Vagina (tissue), 2 donors: ENCODE measurements around the gene CYP46A1. TPM values are rescaled to one million over a fixed set of nuclear protein-coding genes. Genes with fewer than 3 reads are reported as not detected.
A peak's percentile ranks its signal among the peaks of the same experiment; 100 is the strongest.

Experiments used
- DNase-seq, 2 donors: peaks; one replicate each; pipeline ENCODE4 v3.0.0-alpha.2; 2017; ENCODE audit errors: extremely low spot score in 2 of 2
- H3K27ac ChIP-seq: fragments of 200-600 bp; sonication (generic); one replicate; pipeline ENCODE4 v1.5.1; 2019
- H3K27me3 ChIP-seq: fragments of 200-600 bp; sonication (generic); one replicate; pipeline ENCODE4 v1.5.1; 2019
- H3K36me3 ChIP-seq, 2 donors: fragments of 200-600 bp; sonication (generic); one replicate each; pipeline ENCODE4 v1.5.1; 2017 to 2019
- H3K4me1 ChIP-seq: fragments of 200-600 bp; sonication (generic); one replicate; pipeline ENCODE4 v1.5.1; 2019
- H3K4me3 ChIP-seq, 2 donors: fragments of 200-600 bp; sonication (generic); 1 replicate in 1 of 2; 2 replicates in 1 of 2; pipeline ENCODE4 v1.5.1; 2016 to 2019
- H3K9me3 ChIP-seq: fragments of 200-600 bp; sonication (generic); one replicate; pipeline ENCODE4 v1.5.1; 2019
- POLR2A ChIP-seq, 2 donors: fragments of 450-650 bp; IDR thresholded peaks; one replicate each; pipeline ENCODE4 v1.6.1; 2017; ENCODE audit warnings: antibody characterized with exemption in 2 of 2, mild to moderate bottlenecking in 2 of 2, moderate library complexity in 2 of 2
- POLR2AphosphoS5 ChIP-seq, 2 donors: sonication (generic); formaldehyde crosslinking; IDR thresholded peaks; one replicate each; pipeline ENCODE4 v1.9.0; 2017; ENCODE audit warnings: antibody characterized with exemption in 2 of 2, mild to moderate bottlenecking in 2 of 2, low read depth in 1 of 2; ENCODE audit not compliant: insufficient read depth in 1 of 2
- intact Hi-C: fragments of 100-400 bp; cut with DNase I; formaldehyde crosslinking; loops from one replicate; pipeline ENCODE4 v1.15.1; 2023
- total RNA-seq: library from RNA; depleted of rRNA; stranded (reverse); fragments of >200 nt; gene quantifications from one replicate; pipeline ENCODE4 v1.2.3, GENCODE V29; 2016
- TF ChIP-seq, protein P1 (sequence below), 3 experiments: fragments of 450-650 bp in 2 of 3; fragments of 200-600 bp in 1 of 3; sonication (generic) in 1 of 3; IDR thresholded peaks; one replicate each; pipeline ENCODE4 v1.5.1; 2017 to 2019; ENCODE audit warnings: antibody characterized with exemption in 3 of 3, mild to moderate bottlenecking in 2 of 3, moderate library complexity in 2 of 3

Gene CYP46A1
- total RNA-seq, 1 donor from 2014 or later: 1.2 TPM

- no peak for TF ChIP-seq POLR2A (IDR thresholded peaks at IDR 0.05)
- no peak for TF ChIP-seq POLR2AphosphoS5 (IDR thresholded peaks at IDR 0.05; ENCODE audit: insufficient read depth in 1 of 2, low read depth in 1 of 2)
- peak; percentile 49 to 58 for DNase-seq
- H3K36me3 ChIP-seq: no peaks in the 10 kb centered on the region
- no peak overlapping the region for H3K27ac ChIP-seq
- no peak overlapping the region for H3K4me3 ChIP-seq
- intact Hi-C loops: no loop called here
- peaks cover 18% of the 10 kb centered on the region for H3K4me1 ChIP-seq
- no peaks in the 10 kb centered on the region for H3K9me3 ChIP-seq
- no peaks in the 10 kb centered on the region for H3K27me3 ChIP-seq
These were observed 2.6 kb downstream of the CYP46A1 start for GRCh38 chr14:99686557-99687283.

- no peak overlapping the region for H3K27ac ChIP-seq
- H3K9me3 ChIP-seq: no peaks in the 10 kb centered on the region
- no peaks in the 10 kb centered on the region for H3K27me3 ChIP-seq
- intact Hi-C loops: no loop called here
- H3K4me1 ChIP-seq: peaks cover 17% of the 10 kb centered on the region
- H3K36me3 ChIP-seq: no peaks in the 10 kb centered on the region
- H3K4me3 ChIP-seq: no peak overlapping the region
- peak; percentile 70 to 75 for DNase-seq
- TF ChIP-seq POLR2AphosphoS5 (IDR thresholded peaks at IDR 0.05; ENCODE audit: insufficient read depth in 1 of 2, low read depth in 1 of 2) (no peak), POLR2A (IDR thresholded peaks at IDR 0.05) (no peak)
- TF ChIP-seq, protein P1, sequence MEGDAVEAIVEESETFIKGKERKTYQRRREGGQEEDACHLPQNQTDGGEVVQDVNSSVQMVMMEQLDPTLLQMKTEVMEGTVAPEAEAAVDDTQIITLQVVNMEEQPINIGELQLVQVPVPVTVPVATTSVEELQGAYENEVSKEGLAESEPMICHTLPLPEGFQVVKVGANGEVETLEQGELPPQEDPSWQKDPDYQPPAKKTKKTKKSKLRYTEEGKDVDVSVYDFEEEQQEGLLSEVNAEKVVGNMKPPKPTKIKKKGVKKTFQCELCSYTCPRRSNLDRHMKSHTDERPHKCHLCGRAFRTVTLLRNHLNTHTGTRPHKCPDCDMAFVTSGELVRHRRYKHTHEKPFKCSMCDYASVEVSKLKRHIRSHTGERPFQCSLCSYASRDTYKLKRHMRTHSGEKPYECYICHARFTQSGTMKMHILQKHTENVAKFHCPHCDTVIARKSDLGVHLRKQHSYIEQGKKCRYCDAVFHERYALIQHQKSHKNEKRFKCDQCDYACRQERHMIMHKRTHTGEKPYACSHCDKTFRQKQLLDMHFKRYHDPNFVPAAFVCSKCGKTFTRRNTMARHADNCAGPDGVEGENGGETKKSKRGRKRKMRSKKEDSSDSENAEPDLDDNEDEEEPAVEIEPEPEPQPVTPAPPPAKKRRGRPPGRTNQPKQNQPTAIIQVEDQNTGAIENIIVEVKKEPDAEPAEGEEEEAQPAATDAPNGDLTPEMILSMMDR (IDR thresholded peaks at IDR 0.05): peak in 1 of 3 experiments; percentile 12
These were observed 3.4 kb downstream of the CYP46A1 start for GRCh38 chr14:99687284-99688209.

GRCh38 chr14:99688210-99688581 lies 4.1 kb downstream of the CYP46A1 start:
- no peak overlapping the region for H3K4me3 ChIP-seq
- peaks cover 10% of the 10 kb centered on the region for H3K4me1 ChIP-seq
- H3K27ac ChIP-seq: no peak overlapping the region
- TF ChIP-seq, protein P1 (IDR thresholded peaks at IDR 0.05): no peak
- TF ChIP-seq POLR2A (IDR thresholded peaks at IDR 0.05): no peak
- TF ChIP-seq POLR2AphosphoS5 (IDR thresholded peaks at IDR 0.05; ENCODE audit: insufficient read depth in 1 of 2, low read depth in 1 of 2): no peak
- H3K9me3 ChIP-seq: no peaks in the 10 kb centered on the region
- H3K27me3 ChIP-seq: no peaks in the 10 kb centered on the region
- no peaks in the 10 kb centered on the region for H3K36me3 ChIP-seq
- DNase-seq: peak; percentile 32 to 43
- intact Hi-C loops: no loop called here

DNA sequence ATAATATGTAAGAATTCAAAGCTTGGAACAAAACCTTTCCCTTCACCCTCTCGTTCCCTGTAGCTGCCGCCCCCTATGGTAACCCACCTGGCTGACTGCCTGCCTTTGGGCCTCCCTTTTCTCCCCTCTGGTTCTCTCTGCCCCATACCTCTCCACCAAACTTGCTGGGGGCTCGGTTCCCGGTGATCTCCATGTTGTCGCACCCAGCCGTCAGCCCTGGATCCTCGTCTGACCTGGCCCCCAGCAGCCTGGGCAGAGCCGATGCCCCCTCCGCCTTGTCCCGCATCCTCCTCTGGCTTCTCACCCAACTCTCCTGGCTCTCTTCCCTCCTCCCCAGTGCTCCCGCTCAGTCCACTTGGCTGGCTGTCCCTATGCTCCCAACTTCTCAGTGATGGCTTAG lies 4.5 kb downstream of the CYP46A1 start:
- Histone ChIP-seq H3K27ac (no peak overlapping the region), H3K4me3 (no peak overlapping the region), H3K27me3 (no peaks in the 10 kb centered on the region), H3K9me3 (no peaks in the 10 kb centered on the region), H3K36me3 (no peaks in the 10 kb centered on the region), H3K4me1 (peaks cover 7% of the 10 kb centered on the region)
- peak; percentile 34 to 58 for DNase-seq
- TF ChIP-seq POLR2A (IDR thresholded peaks at IDR 0.05) (no peak), POLR2AphosphoS5 (IDR thresholded peaks at IDR 0.05; ENCODE audit: insufficient read depth in 1 of 2, low read depth in 1 of 2) (no peak)
- TF ChIP-seq, protein P1 (IDR thresholded peaks at IDR 0.05): no peak
- intact Hi-C loops: no loop called here

GRCh38 chr14:99689266-99690236 lies 5.5 kb downstream of the CYP46A1 start:
- Histone ChIP-seq H3K36me3 (no peaks in the 10 kb centered on the region), H3K27ac (no peak overlapping the region), H3K27me3 (no peaks in the 10 kb centered on the region), H3K4me3 (no peak overlapping the region), H3K4me1 (peaks cover 3% of the 10 kb centered on the region), H3K9me3 (no peaks in the 10 kb centered on the region)
- DNase-seq: peak; percentile 22 to 61
- TF ChIP-seq, protein P1 (IDR thresholded peaks at IDR 0.05): no peak
- TF ChIP-seq POLR2AphosphoS5 (IDR thresholded peaks at IDR 0.05; ENCODE audit: insufficient read depth in 1 of 2, low read depth in 1 of 2) (no peak), POLR2A (IDR thresholded peaks at IDR 0.05) (no peak)
- intact Hi-C loops: no loop called here
